Suprapubic skin (tissue), 4 donors: ENCODE results near the gene PLIN4. TPM values are rescaled to one million over a fixed set of nuclear protein-coding genes. Genes with fewer than 3 reads are reported as not detected.
A peak's percentile ranks its signal among the peaks of the same experiment; 100 is the strongest.
"Not testable (repeated sequence)": the region's sequence is repeated elsewhere in the genome, so short reads cannot be mapped to it uniquely, and the experiment has no call there.

ENCODE experiments used
- DNase-seq, 2 donors: peaks; one replicate each; pipeline ENCODE4 v3.0.0-alpha.2; 2019; ENCODE audit warnings: low spot score in 2 of 2
- H3K27ac ChIP-seq: fragments of 200-600 bp; sonication (generic); one replicate; pipeline ENCODE4 v1.5.1; 2019
- H3K27me3 ChIP-seq: fragments of 200-600 bp; sonication (generic); one replicate; pipeline ENCODE4 v1.5.1; 2019
- H3K36me3 ChIP-seq: fragments of 200-600 bp; sonication (generic); one replicate; pipeline ENCODE4 v1.5.1; 2019
- H3K4me1 ChIP-seq: fragments of 200-600 bp; sonication (generic); one replicate; pipeline ENCODE4 v1.5.1; 2019
- H3K4me3 ChIP-seq: fragments of 200-600 bp; sonication (generic); one replicate; pipeline ENCODE4 v1.5.1; 2019; ENCODE audit warnings: mild to moderate bottlenecking
- H3K9me3 ChIP-seq: fragments of 200-600 bp; sonication (generic); one replicate; pipeline ENCODE4 v1.5.1; 2019
- CTCF ChIP-seq, 2 donors: fragments of 200-600 bp in 1 of 2; fragments of 450-650 bp in 1 of 2; sonication (generic) in 1 of 2; IDR thresholded peaks; one replicate each; pipeline ENCODE4 v1.5.1; 2016 to 2019; ENCODE audit warnings: antibody characterized with exemption in 2 of 2, mild to moderate bottlenecking in 1 of 2, moderate library complexity in 1 of 2
- EP300 ChIP-seq: sonication (generic); formaldehyde crosslinking; IDR thresholded peaks from one replicate; pipeline ENCODE4 v1.6.1; 2017; ENCODE audit warnings: antibody characterized with exemption
- POLR2A ChIP-seq, 2 donors: fragments of 450-650 bp; IDR thresholded peaks; one replicate each; pipeline ENCODE4 v1.6.1; 2017; ENCODE audit warnings: antibody characterized with exemption in 2 of 2, mild to moderate bottlenecking in 2 of 2, moderate library complexity in 2 of 2
- POLR2AphosphoS5 ChIP-seq, 3 donors: sonication (generic); formaldehyde crosslinking; IDR thresholded peaks; one replicate each; pipeline ENCODE4 v1.6.1; 2017; ENCODE audit warnings: antibody characterized with exemption in 3 of 3
- WGBS: methylation state at CpG from one replicate; pipeline ENCODE4 v1.1.5; 2018; 5-methylcytosine and 5-hydroxymethylcytosine counted together
- total RNA-seq, 4 donors: library from RNA; depleted of rRNA; stranded (reverse); fragments of >200 nt; gene quantifications; one replicate each; pipeline ENCODE4 v1.1.0, GENCODE V29; 2016

The PLIN4 gene
- 10 to 100 TPM; 12.4 to 38.3 (median 19.3) TPM for total RNA-seq

GRCh38 chr19:4518345-4519171 lies at the start of gene PLIN4:
Gene PLIN4 (minus strand): TSS chr19:4518486. CDS start chr19:4518272, 214 bp downstream.
- no peaks in the 10 kb centered on the region for H3K9me3 ChIP-seq
- TF ChIP-seq EP300 = no peak
- TF ChIP-seq CTCF (IDR thresholded peaks at IDR 0.05) = no peak
- no peak for TF ChIP-seq POLR2AphosphoS5 (IDR thresholded peaks at IDR 0.05)
- no peak for TF ChIP-seq POLR2A (IDR thresholded peaks at IDR 0.05)
- DNase-seq = no peak
- WGBS = 43% methylated on average over 23 of the region's 34 CpGs
- H3K36me3 ChIP-seq = no peaks in the 10 kb centered on the region
- H3K4me1 ChIP-seq = peaks cover 14% of the 10 kb centered on the region
- no peak within 1 kb of the TSS for H3K4me3 ChIP-seq
- peaks cover 7% of the 10 kb centered on the region for H3K27me3 ChIP-seq
- H3K27ac ChIP-seq = no peak within 1 kb of the TSS

- DNase-seq = peak in 1 of 2 donors; percentile 74
- Histone ChIP-seq H3K4me1 (no peaks in the 10 kb centered on the region), H3K27ac (no peak overlapping the region), H3K9me3 (no peaks in the 10 kb centered on the region), H3K27me3 (peaks cover 17% of the 10 kb centered on the region), H3K4me3 (no peak overlapping the region), H3K36me3 (no peaks in the 10 kb centered on the region)
- TF ChIP-seq CTCF (IDR thresholded peaks at IDR 0.05) = peak; percentile 34 to 65
- TF ChIP-seq EP300 = no peak
- TF ChIP-seq POLR2A (IDR thresholded peaks at IDR 0.05) = no peak
- no peak for TF ChIP-seq POLR2AphosphoS5 (IDR thresholded peaks at IDR 0.05)
- 47% methylated on average over 14 of the region's 14 CpGs for WGBS
These were observed 49.3 kb upstream of the PLIN4 start for GRCh38 chr19:4567584-4568071.

- Histone ChIP-seq H3K4me3 (no peak overlapping the region), H3K36me3 (no peaks in the 10 kb centered on the region), H3K27ac (no peak overlapping the region), H3K27me3 (peaks cover 11% of the 10 kb centered on the region), H3K9me3 (no peaks in the 10 kb centered on the region), H3K4me1 (no peaks in the 10 kb centered on the region)
- WGBS = 87% methylated on average over 33 of the region's 35 CpGs
- TF ChIP-seq EP300 = no peak
- TF ChIP-seq POLR2A (IDR thresholded peaks at IDR 0.05) = no peak
- TF ChIP-seq POLR2AphosphoS5 (IDR thresholded peaks at IDR 0.05) = no peak
- no peak for TF ChIP-seq CTCF (IDR thresholded peaks at IDR 0.05)
- DNase-seq = no peak
These were observed 48.2 kb upstream of the PLIN4 start for GRCh38 chr19:4566402-4567051.

GRCh38 chr19:4563562-4563961 lies 45.3 kb upstream of the PLIN4 start:
- H3K27ac ChIP-seq, DNase-seq, H3K36me3 ChIP-seq, H3K9me3 ChIP-seq, H3K4me1 ChIP-seq, H3K4me3 ChIP-seq: not testable (repeated sequence)
- WGBS = 83% methylated on average over 5 of the region's 5 CpGs
- peaks cover 11% of the 10 kb centered on the region for H3K27me3 ChIP-seq

- H3K4me3 ChIP-seq, H3K36me3 ChIP-seq, DNase-seq, H3K9me3 ChIP-seq, H3K27ac ChIP-seq: not testable (repeated sequence)
- H3K27me3 ChIP-seq = peaks cover 11% of the 10 kb centered on the region
- WGBS = 65% methylated on average over 6 of the region's 7 CpGs
- H3K4me1 ChIP-seq = peaks cover 11% of the 10 kb centered on the region
These were observed 43.8 kb upstream of the PLIN4 start for GRCh38 chr19:4562085-4562484.

GRCh38 chr19:4559569-4559968 lies 41.3 kb upstream of the PLIN4 start, which contains the start of gene SEMA6B:
Gene SEMA6B (minus strand): TSS chr19:4559684. CDS start chr19:4558457, 1,227 bp downstream.
- no peaks in the 10 kb centered on the region for H3K27me3 ChIP-seq
- H3K27ac ChIP-seq = peak within 1 kb of the TSS; percentile 31
- H3K4me3 ChIP-seq = peak within 1 kb of the TSS; percentile 31
- peak in 1 of 2 donors; percentile 71 for DNase-seq
- peaks cover 11% of the 10 kb centered on the region for H3K4me1 ChIP-seq
- 75% methylated on average over 13 of the region's 13 CpGs for WGBS
- H3K36me3 ChIP-seq = no peaks in the 10 kb centered on the region
- H3K9me3 ChIP-seq = no peaks in the 10 kb centered on the region
- TF ChIP-seq CTCF (IDR thresholded peaks at IDR 0.05) (no peak), POLR2A (IDR thresholded peaks at IDR 0.05) (no peak), EP300 (no peak), POLR2AphosphoS5 (IDR thresholded peaks at IDR 0.05) (no peak)
